AG04449 (cell line): ENCODE data around the gene TYW3.

ENCODE experiments used
- CTCF ChIA-PET: fragments of 350-600 bp; formaldehyde crosslinking; extraction: SDS; loops from one replicate; lab custom pipeline; 2021; ENCODE audit warnings: antibody characterized with exemption; lab: Yijun Ruan, JAX
- POLR2A ChIA-PET: fragments of 400-600, 350-600 bp; formaldehyde crosslinking; extraction: SDS; loops from one replicate; lab custom pipeline; 2020; ENCODE audit warnings: antibody characterized with exemption, inconsistent platforms; lab: Yijun Ruan, JAX
- DNase-seq: peaks from one replicate; pipeline ENCODE4 v3.0.0-alpha.2; 2010; ENCODE audit warnings: low read depth, low spot score
- H3K4me3 ChIP-seq: 2 replicates; pipeline ENCODE4 v1.5.1; 2011; ENCODE audit warnings: low read depth, mild to moderate bottlenecking, control low read depth, low read length
- CTCF ChIP-seq: IDR thresholded peaks from one replicate; pipeline ENCODE4 v1.5.1; 2011; ENCODE audit warnings: mild to moderate bottlenecking, moderate library complexity, low read length, control low read depth, inconsistent platforms; ENCODE audit not compliant: insufficient read depth; ENCODE audit errors: missing control alignments

Gene TYW3

GRCh38 chr1:74777525-74777924 is 44.6 kb downstream of the TYW3 start:
- CTCF ChIA-PET = no interaction called here
- POLR2A ChIA-PET = no interaction called here
- no peak for DNase-seq
- no peak overlapping the region for H3K4me3 ChIP-seq
- TF ChIP-seq CTCF = no peak

- ChIA-PET CTCF (no interaction called here), POLR2A (no interaction called here)
- no peak for DNase-seq
- H3K4me3 ChIP-seq = no peak overlapping the region
- TF ChIP-seq CTCF = no peak
Observed at GRCh38 chr1:74779750-74780149, 46.8 kb downstream of the TYW3 start.

GRCh38 chr1:74780594-74780993 is 47.6 kb downstream of the TYW3 start:
- ChIA-PET POLR2A (no interaction called here), CTCF (interaction anchor here (1.5 to 1.7 kb wide), 2 partner anchors 8 to 420 kb away, joined by 4 to 7 read pairs; no protein-coding TSS in a partner anchor)
- TF ChIP-seq CTCF = no peak
- H3K4me3 ChIP-seq = no peak overlapping the region
- no peak for DNase-seq

GRCh38 chr1:74785944-74786343 is 53.0 kb downstream of the TYW3 start:
- no peak overlapping the region for H3K4me3 ChIP-seq
- POLR2A ChIA-PET = no interaction called here
- CTCF ChIA-PET = interaction anchor here (1.4 kb wide), 1 partner anchor 18 kb away, joined by 4 read pairs; no protein-coding TSS in a partner anchor
- DNase-seq = no peak
- TF ChIP-seq CTCF = no peak

- no peak overlapping the region for H3K4me3 ChIP-seq
- no peak for TF ChIP-seq CTCF
- DNase-seq = no peak
- ChIA-PET CTCF (interaction anchor here (1.3 kb wide), 1 partner anchor 18 kb away, joined by 6 read pairs; no protein-coding TSS in a partner anchor), POLR2A (no interaction called here)
Observed at GRCh38 chr1:74790453-74790852, 57.5 kb downstream of the TYW3 start.

GRCh38 chr1:74791491-74791890 is 58.5 kb downstream of the TYW3 start:
- ChIA-PET POLR2A (no interaction called here), CTCF (interaction anchor here (1.3 kb wide), 1 partner anchor 19 kb away, joined by 6 read pairs; no protein-coding TSS in a partner anchor)
- no peak for TF ChIP-seq CTCF
- H3K4me3 ChIP-seq = no peak overlapping the region
- no peak for DNase-seq
